Activated naive CD8-positive, alpha-beta T cell treated with anti-CD3 and anti-CD28 coated beads, Interleukin-2, amount 10 ng/mL, durations not matched to agents 7 days and 5 days (primary cell): ENCODE measurements around the gene DLEC1. TPM values are rescaled to one million over a fixed set of nuclear protein-coding genes. Genes with fewer than 3 reads are reported as not detected.
A peak's percentile ranks its signal among the peaks of the same experiment; 100 is the strongest.

Source experiments
- ATAC-seq: fragments of 150-1000 bp; cut with Tn5 transposase; one replicate; pipeline ENCODE4 v1.10.0; 2021; ENCODE audit warnings: low read depth, moderate library complexity
- POLR2A ChIA-PET: fragments of 350-600 bp; sonication (Branson Sonifier 250); formaldehyde crosslinking; loops from one replicate; lab custom pipeline; 2021; ENCODE audit warnings: antibody characterized with exemption; lab: Charles Lee
- DNase-seq: peaks from one replicate; pipeline ENCODE4 v3.0.0; 2021
- H3K27ac Mint-ChIP-seq: one replicate; pipeline ENCODE4 v1.8.0; 2022; ENCODE audit warnings: mild to moderate bottlenecking, mixed read lengths
- H3K27me3 Mint-ChIP-seq: one replicate; pipeline ENCODE4 v1.8.0; 2022; ENCODE audit warnings: mild to moderate bottlenecking, moderate library complexity, mixed read lengths
- H3K36me3 Mint-ChIP-seq: one replicate; pipeline ENCODE4 v1.8.0; 2021; ENCODE audit warnings: mild to moderate bottlenecking, mixed read lengths
- H3K4me1 Mint-ChIP-seq: one replicate; pipeline ENCODE4 v1.8.0; 2021; ENCODE audit warnings: mixed read lengths
- H3K4me3 Mint-ChIP-seq: one replicate; pipeline ENCODE4 v1.8.0; 2022; ENCODE audit warnings: mild to moderate bottlenecking, moderate library complexity, mixed read lengths
- H3K9me3 Mint-ChIP-seq: one replicate; pipeline ENCODE4 v1.8.0; 2021; ENCODE audit warnings: mixed read lengths
- total RNA-seq, 2 experiments: library from RNA; stranded (reverse); gene quantifications; one replicate each; pipeline ENCODE4 v1.2.3, GENCODE V29; 2021

Gene DLEC1
- total RNA-seq, 2 experiments from 2014 or later, result 3.2 to 3.7 TPM

- Mint-ChIP-seq H3K4me3 (no peak overlapping the region), H3K9me3 (peaks cover 2% of the 10 kb centered on the region), H3K4me1 (no peaks in the 10 kb centered on the region), H3K27me3 (peaks cover 6% of the 10 kb centered on the region), H3K36me3 (no peaks in the 10 kb centered on the region), H3K27ac (no peak overlapping the region)
- ATAC-seq, result no peak
- DNase-seq, result no peak
- POLR2A ChIA-PET, result interaction anchor here (0.6 kb wide), 1 partner anchor 73 kb away, joined by 5 read pairs; no protein-coding TSS in a partner anchor
Measured at GRCh38 chr3:38108649-38109579, 69.9 kb downstream of the DLEC1 start.

GRCh38 chr3:38109580-38110313, 70.7 kb downstream of the DLEC1 start:
- DNase-seq, result no peak
- peaks cover 2% of the 10 kb centered on the region for H3K9me3 Mint-ChIP-seq
- POLR2A ChIA-PET, result no interaction called here
- no peaks in the 10 kb centered on the region for H3K4me1 Mint-ChIP-seq
- no peak overlapping the region for H3K4me3 Mint-ChIP-seq
- ATAC-seq, result no peak
- H3K27me3 Mint-ChIP-seq, result peaks cover 5% of the 10 kb centered on the region
- H3K27ac Mint-ChIP-seq, result no peak overlapping the region
- no peaks in the 10 kb centered on the region for H3K36me3 Mint-ChIP-seq

DNA sequence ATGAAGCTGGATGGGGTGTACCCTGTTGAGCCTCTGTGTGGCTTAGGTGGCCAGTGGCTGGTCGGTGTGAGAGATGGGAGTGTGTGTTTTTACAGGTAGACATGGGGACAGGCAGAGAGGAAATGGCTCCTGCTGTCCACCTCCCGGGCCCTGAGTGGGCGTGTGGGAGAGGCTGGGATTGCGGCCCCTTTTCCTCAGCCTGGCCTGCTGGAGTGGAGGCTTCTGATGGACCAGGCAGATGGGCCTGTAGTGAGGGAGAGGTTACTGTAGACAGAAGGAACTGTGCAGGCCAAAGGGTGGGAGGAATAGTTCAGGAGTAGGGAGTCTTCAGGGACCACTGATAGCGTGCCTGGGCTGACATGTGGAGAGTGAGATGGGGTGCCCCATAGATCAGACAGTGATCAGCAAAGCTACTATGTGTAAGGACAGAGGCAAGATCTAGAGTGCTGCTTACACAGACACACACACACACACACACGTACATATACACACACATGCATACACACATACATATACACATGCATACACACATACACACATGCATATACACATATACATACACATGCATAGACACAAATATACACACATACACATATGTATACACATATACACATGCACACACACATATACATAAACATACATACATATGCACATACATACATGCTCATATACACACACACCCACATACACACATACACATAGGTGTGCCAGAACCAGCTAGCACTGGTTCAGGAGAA, 71.5 kb downstream of the DLEC1 start:
- H3K9me3 Mint-ChIP-seq, result peaks cover 2% of the 10 kb centered on the region
- H3K27ac Mint-ChIP-seq, result no peak overlapping the region
- no peak for ATAC-seq
- no peaks in the 10 kb centered on the region for H3K36me3 Mint-ChIP-seq
- POLR2A ChIA-PET, result no interaction called here
- no peak for DNase-seq
- peaks cover 5% of the 10 kb centered on the region for H3K4me1 Mint-ChIP-seq
- H3K4me3 Mint-ChIP-seq, result no peak overlapping the region
- no peaks in the 10 kb centered on the region for H3K27me3 Mint-ChIP-seq

GRCh38 chr3:38111201-38111600, 72.2 kb downstream of the DLEC1 start:
- peaks cover 7% of the 10 kb centered on the region for H3K4me1 Mint-ChIP-seq
- ATAC-seq (no peak), DNase-seq (no peak)
- H3K4me3 Mint-ChIP-seq, result no peak overlapping the region
- POLR2A ChIA-PET, result interaction anchor here (0.5 kb wide), 1 partner anchor 41 kb away, joined by 4 read pairs; no protein-coding TSS in a partner anchor
- H3K27me3 Mint-ChIP-seq, result no peaks in the 10 kb centered on the region
- no peaks in the 10 kb centered on the region for H3K36me3 Mint-ChIP-seq
- H3K27ac Mint-ChIP-seq, result no peak overlapping the region
- peaks cover 2% of the 10 kb centered on the region for H3K9me3 Mint-ChIP-seq

DNA sequence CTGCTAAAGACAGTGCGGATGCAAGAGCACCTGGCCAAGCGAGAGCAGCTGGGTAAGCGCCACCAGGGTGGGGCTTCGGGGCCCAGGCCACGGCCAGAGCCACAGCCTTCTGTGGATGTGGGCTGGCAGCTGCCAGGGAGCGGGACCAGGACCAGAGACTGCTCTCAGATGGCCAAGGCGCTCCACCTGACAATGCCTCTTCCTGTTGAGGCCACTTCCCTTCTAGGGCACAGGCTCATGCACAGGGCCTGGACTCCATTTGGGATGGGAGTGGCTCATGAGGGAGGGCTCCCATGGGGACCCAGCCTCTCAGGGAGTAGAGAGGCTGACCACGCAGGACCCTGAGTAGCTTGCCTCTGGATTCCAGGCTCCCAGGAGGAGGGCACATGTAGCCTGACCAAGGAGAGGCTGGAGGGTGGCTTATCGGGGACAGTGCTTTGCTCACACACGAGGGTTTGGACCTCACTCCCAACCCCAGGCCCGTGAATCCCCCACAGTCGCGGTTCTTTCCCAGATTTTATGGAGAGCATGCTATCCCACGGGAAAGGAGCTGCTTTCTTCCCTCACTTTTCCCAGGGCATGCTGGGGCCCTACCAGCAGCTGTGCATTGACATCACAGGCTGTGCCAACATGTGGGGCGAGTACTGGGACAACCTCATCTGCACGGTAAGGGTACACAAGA, 72.8 kb downstream of the DLEC1 start:
- Mint-ChIP-seq H3K9me3 (peaks cover under 1% of the 10 kb centered on the region), H3K36me3 (no peaks in the 10 kb centered on the region), H3K4me1 (peaks cover 7% of the 10 kb centered on the region), H3K27me3 (no peaks in the 10 kb centered on the region), H3K27ac (no peak overlapping the region), H3K4me3 (no peak overlapping the region)
- POLR2A ChIA-PET, result interaction anchor here (0.5 to 1.7 kb wide), 2 partner anchors 10 to 40 kb away, joined by 3 to 4 read pairs; no protein-coding TSS in a partner anchor
- ATAC-seq (no peak), DNase-seq (no peak)

DNA sequence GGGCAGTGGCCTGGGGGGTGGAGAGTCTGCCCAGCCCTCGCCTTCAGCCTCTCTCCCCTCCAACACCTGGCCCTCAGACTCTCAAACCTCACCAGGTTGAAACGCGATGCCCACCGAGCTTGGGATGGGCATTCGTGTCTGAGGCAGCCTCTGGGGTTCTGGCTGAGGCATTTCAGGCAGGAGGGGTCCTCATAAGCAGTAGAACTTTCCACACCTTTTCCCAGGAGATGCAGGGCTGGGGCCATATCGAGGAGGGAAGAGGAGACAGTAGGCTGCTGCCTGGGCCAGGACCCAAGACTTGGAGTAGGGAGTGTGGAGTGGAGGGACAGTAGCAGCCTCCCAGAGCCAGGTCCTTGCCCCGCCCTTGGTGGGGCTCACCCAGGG, 73.4 kb downstream of the DLEC1 start:
- ATAC-seq (no peak), DNase-seq (no peak)
- POLR2A ChIA-PET, result interaction anchor here (1.7 kb wide), 1 partner anchor 10 kb away, joined by 3 read pairs; no protein-coding TSS in a partner anchor
- H3K27ac Mint-ChIP-seq, result no peak overlapping the region
- H3K27me3 Mint-ChIP-seq, result no peaks in the 10 kb centered on the region
- H3K9me3 Mint-ChIP-seq, result no peaks in the 10 kb centered on the region
- peaks cover 7% of the 10 kb centered on the region for H3K4me1 Mint-ChIP-seq
- no peaks in the 10 kb centered on the region for H3K36me3 Mint-ChIP-seq
- H3K4me3 Mint-ChIP-seq, result no peak overlapping the region

- ATAC-seq, result no peak
- Mint-ChIP-seq H3K27ac (no peak overlapping the region), H3K4me3 (no peak overlapping the region), H3K4me1 (peaks cover 12% of the 10 kb centered on the region), H3K27me3 (no peaks in the 10 kb centered on the region), H3K36me3 (no peaks in the 10 kb centered on the region), H3K9me3 (no peaks in the 10 kb centered on the region)
- DNase-seq, result no peak
- POLR2A ChIA-PET, result interaction anchor here (1.7 kb wide), 1 partner anchor 8 kb away, joined by 3 read pairs; no protein-coding TSS in a partner anchor
Measured at GRCh38 chr3:38114052-38114874, 75.3 kb downstream of the DLEC1 start.

DNA sequence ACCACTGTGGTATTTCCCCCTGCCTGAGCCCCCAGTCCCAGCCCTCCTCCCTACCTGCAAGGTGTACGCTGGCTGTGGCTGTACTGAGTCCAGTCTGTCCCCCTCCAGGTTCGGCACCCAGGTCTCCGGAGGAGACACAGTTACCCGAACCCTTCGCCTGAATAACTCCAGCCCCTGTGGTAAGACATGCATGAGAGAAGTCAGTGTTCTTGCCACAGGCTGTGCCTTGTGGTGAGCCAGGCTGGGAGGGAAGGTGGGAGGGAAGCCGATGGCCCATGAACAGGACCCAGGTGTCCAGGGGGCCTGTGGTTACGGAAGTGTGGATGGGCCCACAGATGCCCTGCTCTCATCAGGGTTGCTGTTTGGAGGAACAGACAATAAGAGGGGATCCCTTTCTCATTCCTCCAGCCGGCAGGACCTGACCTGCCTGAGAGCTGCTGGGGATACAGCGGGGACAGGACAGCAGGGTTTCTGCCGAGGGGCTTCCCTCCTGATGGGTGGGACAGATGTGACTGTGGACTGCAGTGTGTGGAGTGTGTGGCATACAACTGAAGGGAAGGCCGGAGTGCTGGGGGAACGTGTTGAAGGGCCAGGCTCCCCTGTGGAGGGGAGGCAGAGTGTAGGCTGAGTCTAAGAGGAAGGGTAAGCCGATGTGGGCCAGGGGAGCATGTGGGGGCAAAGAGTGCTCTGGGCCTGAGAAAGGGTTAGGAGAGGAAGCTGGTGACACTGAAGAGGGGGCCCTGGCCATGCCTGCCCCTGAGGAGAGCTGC, 76.1 kb downstream of the DLEC1 start:
- H3K36me3 Mint-ChIP-seq, result no peaks in the 10 kb centered on the region
- ATAC-seq (no peak), DNase-seq (peak; percentile 19)
- POLR2A ChIA-PET, result no interaction called here
- H3K27ac Mint-ChIP-seq, result no peak overlapping the region
- peaks cover 12% of the 10 kb centered on the region for H3K4me1 Mint-ChIP-seq
- H3K9me3 Mint-ChIP-seq, result no peaks in the 10 kb centered on the region
- H3K27me3 Mint-ChIP-seq, result no peaks in the 10 kb centered on the region
- no peak overlapping the region for H3K4me3 Mint-ChIP-seq

DNA sequence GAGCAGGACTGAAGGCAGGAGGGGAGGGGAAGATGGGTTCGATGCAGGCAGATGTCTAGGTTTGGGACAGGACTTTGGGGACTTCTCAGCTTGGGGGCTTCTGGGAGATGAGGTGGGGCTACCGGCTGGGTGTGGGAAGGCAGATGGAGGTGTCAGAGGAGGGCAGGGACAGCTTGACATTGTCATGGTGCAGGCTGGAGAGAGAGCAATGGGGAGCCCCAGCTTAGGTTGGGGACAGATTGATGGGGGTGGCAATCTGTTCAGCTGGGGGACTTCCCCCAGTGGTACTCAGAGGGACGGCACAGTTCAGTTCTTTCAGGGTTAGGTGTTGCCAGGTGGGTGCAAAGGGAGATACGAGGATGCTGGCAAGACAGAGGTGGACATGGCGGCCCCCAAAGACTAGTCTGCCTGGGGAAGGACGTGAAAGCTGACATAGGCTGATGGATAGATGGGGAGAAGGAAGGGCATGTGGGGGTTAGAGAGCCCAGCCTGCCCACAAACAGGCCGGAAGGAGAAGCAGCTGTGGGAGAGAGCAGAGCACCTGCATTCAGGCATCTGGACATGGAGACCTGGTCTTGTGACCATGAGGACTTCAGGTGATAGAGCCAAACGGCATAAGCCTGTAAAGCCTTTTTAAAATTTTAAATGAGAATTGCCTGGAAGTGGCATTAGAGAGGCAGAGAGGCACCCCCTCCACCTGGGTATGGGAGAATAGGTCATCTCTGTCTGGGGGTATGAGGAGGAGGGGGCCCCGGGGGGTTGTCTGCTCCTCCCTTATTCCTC, 76.8 kb downstream of the DLEC1 start:
- H3K4me1 Mint-ChIP-seq, result peaks cover 13% of the 10 kb centered on the region

GRCh38 chr3:38116471-38117162, 77.6 kb downstream of the DLEC1 start:
- H3K4me3 Mint-ChIP-seq, result no peak overlapping the region
- DNase-seq, result peak; percentile 28
- no peak overlapping the region for H3K27ac Mint-ChIP-seq
- H3K4me1 Mint-ChIP-seq, result peaks cover 13% of the 10 kb centered on the region
- no peaks in the 10 kb centered on the region for H3K9me3 Mint-ChIP-seq
- no peaks in the 10 kb centered on the region for H3K27me3 Mint-ChIP-seq
- POLR2A ChIA-PET, result interaction anchor here (0.6 to 2.2 kb wide), 3 partner anchors 20 to 253 kb away, joined by 3 to 6 read pairs (median 3); partner anchors contain the start of gene ACAA1
- H3K36me3 Mint-ChIP-seq, result peaks cover 4% of the 10 kb centered on the region
- ATAC-seq, result peak; percentile 14

More for the DNA sequence above, 76.8 kb downstream of the DLEC1 start:
- H3K36me3 Mint-ChIP-seq, result peaks cover 3% of the 10 kb centered on the region
- no peaks in the 10 kb centered on the region for H3K9me3 Mint-ChIP-seq
- ATAC-seq (no peak), DNase-seq (peak; percentile 21)
- no peak overlapping the region for H3K27ac Mint-ChIP-seq
- H3K27me3 Mint-ChIP-seq, result no peaks in the 10 kb centered on the region
- no peak overlapping the region for H3K4me3 Mint-ChIP-seq
- POLR2A ChIA-PET, result interaction anchor here (0.7 kb wide), 1 partner anchor 32 kb away, joined by 3 read pairs; no protein-coding TSS in a partner anchor
